Kidney (tissue), 14 donors: ENCODE measurements around the gene ZBTB49. TPM values are rescaled to one million over a fixed set of nuclear protein-coding genes. Genes with fewer than 3 reads are reported as not detected.

Experiments used
- DNase-seq, 5 donors: peaks; one replicate each; pipeline ENCODE4 v3.0.0-alpha.2; 2013 to 2020
- FAIRE-seq: peaks from 2 replicates; lab custom pipeline; 2012; peaks lifted over from hg19 to GRCh38; lab: Jason Lieb, UNC
- H3K27ac ChIP-seq, 2 donors: one replicate each; pipeline ENCODE4 v1.7.0; 2013; ENCODE audit warnings: low read depth in 2 of 2, low read length in 2 of 2, inconsistent platforms in 1 of 2
- H3K27me3 ChIP-seq: one replicate; pipeline ENCODE4 v1.7.1; 2013; ENCODE audit warnings: low read length, inconsistent platforms; ENCODE audit not compliant: control insufficient read depth, insufficient read depth
- H3K36me3 ChIP-seq, 3 donors: one replicate each; pipeline versions ENCODE4 v1.7.0 to v1.7.1; 2013; ENCODE audit warnings: low read length in 3 of 3, control low read depth in 1 of 3, inconsistent platforms in 1 of 3; ENCODE audit not compliant: insufficient read depth in 3 of 3, control insufficient read depth in 2 of 3
- H3K4me1 ChIP-seq, 3 donors: one replicate each; pipeline versions ENCODE4 v1.7.0 to v1.7.1; 2013; ENCODE audit warnings: low read length in 3 of 3, inconsistent platforms in 1 of 3, low read depth in 1 of 3; ENCODE audit not compliant: control insufficient read depth in 2 of 3, insufficient read depth in 2 of 3
- H3K4me3 ChIP-seq, 3 donors: one replicate each; pipeline versions ENCODE4 v1.7.0 to v1.8.1; 2013; ENCODE audit warnings: low read length in 3 of 3, control low read depth in 1 of 3, inconsistent platforms in 1 of 3
- H3K9ac ChIP-seq, 3 donors: one replicate each; pipeline versions ENCODE4 v1.7.0 to v1.7.1; 2013; ENCODE audit warnings: low read length in 3 of 3, control low read depth in 1 of 3, inconsistent platforms in 1 of 3
- H3K9me3 ChIP-seq, 3 donors: one replicate each; pipeline versions ENCODE4 v1.7.0 to v1.7.1; 2013; ENCODE audit warnings: low read length in 3 of 3, control low read depth in 1 of 3, inconsistent platforms in 1 of 3; ENCODE audit not compliant: control insufficient read depth in 2 of 3, insufficient read depth in 1 of 3
- intact Hi-C: fragments of 100-400 bp; cut with DNase I; formaldehyde crosslinking; loops from one replicate; pipeline ENCODE4 v1.11.1; 2022
- polyA plus RNA-seq: library from polyadenylated mRNA; stranded (reverse); fragments of 350-450 nt; fragmentation: Illumina TruSeq; extraction: RNeasy Lipid Tissue Mini Kit (QIAGEN cat#74804); gene quantifications from one replicate; pipeline ENCODE4 v1.2.3, GENCODE V29; 2014; ENCODE audit warnings: low read depth, low replicate concordance; ENCODE audit not compliant: insufficient read depth
- total RNA-seq: library from RNA; stranded (reverse); fragmentation: NEBNext Ultra II Directional; extraction: Animal tissue kit (Norgen Biotek cat#: 25700); gene quantifications from one replicate; pipeline ENCODE4 v1.2.1, GENCODE V29; 2021
- TF ChIP-seq, protein P1 (sequence below): IDR thresholded peaks from 3 replicates; pipeline ENCODE4 v1.5.1; 2012; ENCODE audit warnings: mild to moderate bottlenecking, moderate library complexity, borderline replicate concordance; ENCODE audit not compliant: insufficient read depth; ENCODE audit errors: extremely low read depth
- donor health status: control.
- donor health status: control.
- donor health status: control.
- donor health status: control.
- donor health status: control.
- donor health status: DM: yes; HTN: yes; CAD: no.
- donor health status: Normal renal cell carcinoma (clear cell type).

Gene ZBTB49
- total and polyA plus RNA-seq, 2 donors from 2014 or later: 2.8 to 5.8 TPM

DNA sequence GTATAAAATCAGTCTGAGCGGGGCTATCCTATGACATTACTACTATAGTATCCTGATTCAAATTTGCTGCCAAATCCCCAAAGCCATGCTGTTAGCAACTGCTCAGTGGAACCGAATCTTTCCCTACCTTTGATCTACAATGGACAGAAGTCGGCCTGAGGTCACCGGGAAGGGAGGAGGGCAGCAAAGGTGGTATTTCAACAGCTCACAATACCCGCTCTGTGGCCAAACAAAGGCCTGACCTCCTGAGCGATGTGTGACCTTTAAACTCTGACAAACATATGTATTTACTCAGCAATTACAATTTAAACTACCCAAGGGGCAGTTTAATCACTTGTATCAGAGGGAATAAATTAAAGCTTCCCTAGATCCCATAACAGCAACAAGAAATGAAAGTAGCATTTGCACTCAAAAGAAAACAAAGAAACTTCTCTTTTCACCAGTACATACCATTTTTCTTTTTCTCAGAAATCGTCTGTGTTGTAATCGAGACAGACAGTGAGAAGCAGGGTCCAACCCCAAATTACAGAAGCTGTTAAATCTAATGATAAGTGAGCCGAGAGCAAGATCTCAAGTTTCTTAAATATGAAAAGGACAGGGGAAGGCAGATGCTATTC is 30.5 kb upstream of the ZBTB49 start:
- TF ChIP-seq, protein P1, sequence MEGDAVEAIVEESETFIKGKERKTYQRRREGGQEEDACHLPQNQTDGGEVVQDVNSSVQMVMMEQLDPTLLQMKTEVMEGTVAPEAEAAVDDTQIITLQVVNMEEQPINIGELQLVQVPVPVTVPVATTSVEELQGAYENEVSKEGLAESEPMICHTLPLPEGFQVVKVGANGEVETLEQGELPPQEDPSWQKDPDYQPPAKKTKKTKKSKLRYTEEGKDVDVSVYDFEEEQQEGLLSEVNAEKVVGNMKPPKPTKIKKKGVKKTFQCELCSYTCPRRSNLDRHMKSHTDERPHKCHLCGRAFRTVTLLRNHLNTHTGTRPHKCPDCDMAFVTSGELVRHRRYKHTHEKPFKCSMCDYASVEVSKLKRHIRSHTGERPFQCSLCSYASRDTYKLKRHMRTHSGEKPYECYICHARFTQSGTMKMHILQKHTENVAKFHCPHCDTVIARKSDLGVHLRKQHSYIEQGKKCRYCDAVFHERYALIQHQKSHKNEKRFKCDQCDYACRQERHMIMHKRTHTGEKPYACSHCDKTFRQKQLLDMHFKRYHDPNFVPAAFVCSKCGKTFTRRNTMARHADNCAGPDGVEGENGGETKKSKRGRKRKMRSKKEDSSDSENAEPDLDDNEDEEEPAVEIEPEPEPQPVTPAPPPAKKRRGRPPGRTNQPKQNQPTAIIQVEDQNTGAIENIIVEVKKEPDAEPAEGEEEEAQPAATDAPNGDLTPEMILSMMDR: no peak
- Histone ChIP-seq H3K27ac (no peak overlapping the region), H3K9ac (no peak overlapping the region), H3K36me3 (no peaks in the 10 kb centered on the region), H3K4me1 (peaks cover 0 to 5% (median 0%) of the 10 kb centered on the region in 3 donors), H3K9me3 (no peaks in the 10 kb centered on the region), H3K4me3 (no peak overlapping the region), H3K27me3 (no peaks in the 10 kb centered on the region)
- intact Hi-C loops: loop anchor here (5.0 kb wide), 1 partner anchor 78 kb away; no protein-coding TSS in a partner anchor
- FAIRE-seq: no peak
- DNase-seq: peak in 2 of 5 donors; percentile 20 to 42

DNA sequence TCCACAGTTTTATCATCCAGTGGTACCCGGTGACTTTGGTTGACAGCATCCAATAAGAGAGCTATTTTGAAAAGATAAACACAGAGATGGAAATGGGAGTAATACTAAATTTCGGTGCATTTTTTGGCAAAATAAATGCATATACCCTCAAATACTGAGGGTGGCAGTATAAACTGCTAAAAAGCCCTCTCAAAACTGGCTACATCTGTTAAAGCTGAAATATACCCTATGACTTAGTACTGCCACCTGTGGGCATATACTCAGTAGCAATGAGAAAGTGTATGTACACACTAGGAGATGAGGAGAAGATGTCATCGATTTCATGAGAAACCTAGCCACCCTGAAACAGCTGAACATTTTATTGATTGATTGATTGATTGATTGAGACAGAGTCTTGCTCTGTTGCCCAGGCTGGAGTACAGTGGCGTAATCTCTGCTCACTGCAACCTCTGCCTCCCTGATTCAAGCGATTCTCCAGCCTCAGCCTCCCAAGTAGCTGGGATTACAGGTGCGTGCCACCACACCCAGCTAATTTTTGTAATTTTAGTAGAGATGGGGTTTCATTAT is 29.8 kb upstream of the ZBTB49 start:
- H3K27ac ChIP-seq: no peak overlapping the region
- no peaks in the 10 kb centered on the region for H3K36me3 ChIP-seq
- no peak overlapping the region for H3K9ac ChIP-seq
- peak in 2 of 5 donors; percentile 5 to 34 for DNase-seq
- no peaks in the 10 kb centered on the region for H3K27me3 ChIP-seq
- H3K9me3 ChIP-seq: no peaks in the 10 kb centered on the region
- intact Hi-C loops: no loop called here
- FAIRE-seq: no peak
- H3K4me1 ChIP-seq: peaks cover 0 to 5% (median 0%) of the 10 kb centered on the region in 3 donors
- no peak overlapping the region for H3K4me3 ChIP-seq
- TF ChIP-seq, protein P1: peak; percentile 13

DNA sequence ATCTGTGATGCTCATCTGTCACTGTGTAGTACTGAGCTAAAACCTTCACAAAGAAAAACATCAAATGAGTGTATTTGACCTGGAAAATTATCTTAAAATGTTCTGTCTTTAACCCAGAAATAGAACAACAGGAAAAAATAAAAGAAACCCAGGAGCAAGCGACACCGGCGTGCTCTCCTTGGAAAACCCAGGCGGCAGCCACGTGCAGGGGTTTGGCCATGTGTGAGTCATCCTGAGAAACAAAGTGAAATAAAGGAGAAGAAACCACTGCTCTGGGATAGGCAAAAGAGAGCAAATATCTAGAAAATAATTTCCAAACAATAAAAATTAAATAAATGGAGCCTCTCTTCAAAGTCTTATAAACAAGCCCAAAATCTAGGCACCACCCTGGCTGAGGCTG is 22.1 kb upstream of the ZBTB49 start:
- H3K4me3 ChIP-seq: no peak overlapping the region
- H3K27me3 ChIP-seq: no peaks in the 10 kb centered on the region
- no peak overlapping the region for H3K9ac ChIP-seq
- no peaks in the 10 kb centered on the region for H3K4me1 ChIP-seq
- FAIRE-seq: no peak
- TF ChIP-seq, protein P1: no peak
- no peaks in the 10 kb centered on the region for H3K9me3 ChIP-seq
- DNase-seq: no peak
- H3K27ac ChIP-seq: no peak overlapping the region
- peaks cover 0 to 4% (median 2%) of the 10 kb centered on the region in 3 donors for H3K36me3 ChIP-seq
- intact Hi-C loops: no loop called here
